Tibial artery (tissue), 4 donors: Measurements from ENCODE around the gene OPHN1.

ENCODE experiments used
- DNase-seq, 2 donors: peaks; one replicate each; pipeline ENCODE4 v3.0.0-alpha.2; 2019
- H3K27ac ChIP-seq, 2 donors: fragments of 200-600 bp; sonication (generic) in 1 of 2; 1 replicate in 1 of 2; 2 replicates in 1 of 2; pipeline ENCODE4 v1.5.1; 2018 to 2019; ENCODE audit warnings: mild to moderate bottlenecking in 1 of 2
- H3K27me3 ChIP-seq, 2 donors: fragments of 200-600 bp; sonication (generic) in 1 of 2; one replicate each; pipeline versions ENCODE4 v1.5.1 to v1.6.0; 2016 to 2019
- H3K36me3 ChIP-seq, 3 donors: fragments of 200-600 bp; sonication (generic) in 2 of 3; one replicate each; pipeline ENCODE4 v1.5.1; 2016 to 2019; ENCODE audit warnings: mild to moderate bottlenecking in 2 of 3
- H3K4me1 ChIP-seq, 4 donors: fragments of 200-600 bp; sonication (generic) in 2 of 4; 1 replicate in 3 of 4; 2 replicates in 1 of 4; pipeline ENCODE4 v1.5.1; 2016 to 2019
- H3K4me3 ChIP-seq, 2 donors: fragments of 200-600 bp; sonication (generic) in 1 of 2; 1 replicate in 1 of 2; 2 replicates in 1 of 2; pipeline ENCODE4 v1.5.1; 2018 to 2019; ENCODE audit warnings: mild to moderate bottlenecking in 2 of 2
- H3K9me3 ChIP-seq, 3 donors: fragments of 200-600 bp; sonication (generic) in 1 of 3; one replicate each; pipeline ENCODE4 v1.5.1; 2016 to 2019
- intact Hi-C: fragments of 100-400 bp; cut with DNase I; formaldehyde crosslinking; loops from one replicate; pipeline ENCODE4 v1.15.0; 2023; ENCODE audit warnings: low total_unique reads
- TF ChIP-seq, protein P1 (sequence below), 2 experiments: fragments of 200-600 bp in 1 of 2; fragments of 450-650 bp in 1 of 2; IDR thresholded peaks; one replicate each; pipeline ENCODE4 v1.5.1; 2017 to 2019; ENCODE audit warnings: antibody characterized with exemption in 2 of 2, mild to moderate bottlenecking in 1 of 2, moderate library complexity in 1 of 2

OPHN1 gene

DNA sequence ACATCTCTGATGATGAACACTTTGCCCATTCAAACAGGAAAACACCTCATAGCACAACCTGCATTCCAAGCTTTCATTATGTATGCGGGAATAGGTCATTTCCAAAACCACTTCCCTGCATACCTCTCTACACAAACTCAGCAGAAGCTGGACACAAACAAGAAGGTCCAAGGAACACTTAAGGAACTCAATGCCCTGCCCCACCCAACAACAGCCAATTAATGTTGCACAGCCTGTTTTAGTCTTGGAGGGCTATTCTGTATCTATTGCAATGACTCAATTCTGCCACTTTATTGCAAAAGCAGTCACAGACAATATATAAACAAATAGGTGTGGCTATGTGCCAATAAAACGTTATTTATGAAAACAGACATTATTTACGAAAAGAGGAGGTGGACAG is 16.7 kb downstream of the OPHN1 start:
- no peaks in the 10 kb centered on the region for H3K9me3 ChIP-seq
- intact Hi-C loops, result no loop called here

DNA sequence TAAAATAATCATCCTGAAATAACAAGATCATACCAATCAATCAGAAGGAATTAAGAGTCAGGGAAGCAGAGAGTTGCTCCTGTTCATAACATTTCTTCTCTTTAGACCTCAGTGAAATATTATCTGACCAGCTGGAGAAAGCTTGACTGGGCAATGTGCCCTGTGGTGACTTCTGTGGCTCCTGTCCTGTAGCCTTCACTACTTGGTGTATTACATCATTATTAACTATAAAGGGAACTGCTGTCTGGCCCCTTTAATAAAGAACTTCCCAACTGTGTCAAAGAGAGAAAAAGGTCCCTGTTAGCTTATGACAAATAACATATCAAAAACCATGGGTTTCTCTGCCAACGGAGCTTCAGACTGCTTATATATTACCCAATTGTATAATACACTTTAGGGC is 18.0 kb downstream of the OPHN1 start:
- TF ChIP-seq, protein P1, sequence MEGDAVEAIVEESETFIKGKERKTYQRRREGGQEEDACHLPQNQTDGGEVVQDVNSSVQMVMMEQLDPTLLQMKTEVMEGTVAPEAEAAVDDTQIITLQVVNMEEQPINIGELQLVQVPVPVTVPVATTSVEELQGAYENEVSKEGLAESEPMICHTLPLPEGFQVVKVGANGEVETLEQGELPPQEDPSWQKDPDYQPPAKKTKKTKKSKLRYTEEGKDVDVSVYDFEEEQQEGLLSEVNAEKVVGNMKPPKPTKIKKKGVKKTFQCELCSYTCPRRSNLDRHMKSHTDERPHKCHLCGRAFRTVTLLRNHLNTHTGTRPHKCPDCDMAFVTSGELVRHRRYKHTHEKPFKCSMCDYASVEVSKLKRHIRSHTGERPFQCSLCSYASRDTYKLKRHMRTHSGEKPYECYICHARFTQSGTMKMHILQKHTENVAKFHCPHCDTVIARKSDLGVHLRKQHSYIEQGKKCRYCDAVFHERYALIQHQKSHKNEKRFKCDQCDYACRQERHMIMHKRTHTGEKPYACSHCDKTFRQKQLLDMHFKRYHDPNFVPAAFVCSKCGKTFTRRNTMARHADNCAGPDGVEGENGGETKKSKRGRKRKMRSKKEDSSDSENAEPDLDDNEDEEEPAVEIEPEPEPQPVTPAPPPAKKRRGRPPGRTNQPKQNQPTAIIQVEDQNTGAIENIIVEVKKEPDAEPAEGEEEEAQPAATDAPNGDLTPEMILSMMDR (IDR thresholded peaks at IDR 0.05), result no peak
- Histone ChIP-seq H3K4me3 (no peak overlapping the region), H3K27me3 (no peaks in the 10 kb centered on the region), H3K4me1 (peaks cover 0 to 5% (median 0%) of the 10 kb centered on the region in 4 donors), H3K9me3 (no peaks in the 10 kb centered on the region), H3K36me3 (no peaks in the 10 kb centered on the region), H3K27ac (no peak overlapping the region)
- DNase-seq, result peak in 1 of 2 donors; percentile 46
- intact Hi-C loops, result no loop called here

More for the DNA sequence above, 16.7 kb downstream of the OPHN1 start:
- no peaks in the 10 kb centered on the region for H3K36me3 ChIP-seq
- TF ChIP-seq, protein P1 (IDR thresholded peaks at IDR 0.05), result no peak
- H3K4me1 ChIP-seq, result peaks cover 0 to 5% (median 0%) of the 10 kb centered on the region in 4 donors
- no peak overlapping the region for H3K27ac ChIP-seq
- H3K4me3 ChIP-seq, result no peak overlapping the region
- DNase-seq, result no peak
- H3K27me3 ChIP-seq, result no peaks in the 10 kb centered on the region

DNA sequence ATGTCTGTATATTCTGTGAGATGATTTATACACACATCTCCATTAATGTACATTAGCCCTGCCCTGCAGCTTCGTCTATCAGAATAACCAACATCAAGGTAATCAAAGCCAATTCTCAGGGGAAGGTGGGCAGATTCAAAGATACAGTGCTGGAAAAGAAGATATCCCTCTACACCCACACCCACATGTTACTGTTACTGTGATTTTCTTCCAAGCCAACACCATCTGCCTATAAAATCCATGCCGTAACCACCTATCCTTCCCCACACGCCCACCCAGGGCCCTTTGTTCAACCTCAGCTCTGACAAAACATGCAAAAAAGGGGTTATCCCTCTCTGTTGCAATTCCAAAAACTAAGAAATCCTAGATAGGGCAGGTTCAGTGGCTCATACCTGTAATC is 20.0 kb downstream of the OPHN1 start:
- H3K27me3 ChIP-seq, result no peaks in the 10 kb centered on the region
- H3K27ac ChIP-seq, result no peak overlapping the region
- TF ChIP-seq, protein P1 (IDR thresholded peaks at IDR 0.05), result no peak
- H3K4me3 ChIP-seq, result no peak overlapping the region
- peaks cover 0 to 3% (median 0%) of the 10 kb centered on the region in 4 donors for H3K4me1 ChIP-seq
- intact Hi-C loops, result no loop called here
- no peak for DNase-seq
- H3K36me3 ChIP-seq, result no peaks in the 10 kb centered on the region
- no peaks in the 10 kb centered on the region for H3K9me3 ChIP-seq

DNA sequence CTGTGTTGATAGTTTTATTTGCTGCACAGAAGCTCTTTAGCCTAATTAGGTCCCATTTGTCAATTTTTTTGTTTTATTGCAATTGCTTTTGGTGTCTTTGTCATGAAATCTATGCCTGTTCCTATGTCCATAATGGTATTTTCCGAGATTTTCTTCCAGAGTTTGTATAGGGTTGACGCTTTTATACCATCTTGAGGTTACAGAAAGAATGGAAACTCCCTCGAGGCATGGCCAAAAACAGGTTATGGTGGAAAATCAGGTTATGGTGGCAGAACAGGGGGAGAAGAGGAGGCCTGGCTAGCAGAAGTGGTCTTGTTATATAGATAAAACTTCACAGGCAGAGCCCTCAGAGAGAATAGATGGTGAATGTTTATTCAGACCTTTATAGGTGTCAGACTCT is 21.6 kb downstream of the OPHN1 start:
- TF ChIP-seq, protein P1 (IDR thresholded peaks at IDR 0.05), result no peak
- intact Hi-C loops, result no loop called here
- H3K36me3 ChIP-seq, result no peaks in the 10 kb centered on the region
- no peak for DNase-seq
- H3K27ac ChIP-seq, result no peak overlapping the region
- H3K27me3 ChIP-seq, result no peaks in the 10 kb centered on the region
- no peaks in the 10 kb centered on the region for H3K4me1 ChIP-seq
- no peaks in the 10 kb centered on the region for H3K9me3 ChIP-seq
- H3K4me3 ChIP-seq, result no peak overlapping the region

DNA sequence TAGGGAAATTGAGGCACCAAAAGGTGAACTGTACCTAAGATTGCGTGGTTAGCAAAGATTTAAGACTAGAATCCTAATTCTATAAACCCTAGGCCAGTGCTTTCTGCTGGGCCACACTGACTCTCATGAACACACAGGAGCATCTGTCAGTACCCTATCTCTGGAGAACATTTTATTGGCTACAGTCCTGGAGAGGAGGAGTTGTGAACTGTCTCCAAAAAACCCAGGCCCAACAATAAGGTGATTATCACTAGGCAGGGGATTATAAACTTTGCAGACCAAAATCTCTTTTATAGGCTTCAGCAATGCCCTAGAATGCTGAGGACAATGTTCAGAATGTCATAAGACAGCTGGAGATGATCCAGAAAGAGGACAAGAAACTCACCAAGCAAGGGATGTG is 24.1 kb downstream of the OPHN1 start:
- Histone ChIP-seq H3K27ac (no peak overlapping the region), H3K9me3 (no peaks in the 10 kb centered on the region), H3K4me3 (no peak overlapping the region), H3K4me1 (no peaks in the 10 kb centered on the region), H3K36me3 (no peaks in the 10 kb centered on the region), H3K27me3 (no peaks in the 10 kb centered on the region)
- intact Hi-C loops, result no loop called here
- TF ChIP-seq, protein P1 (IDR thresholded peaks at IDR 0.05), result no peak
- no peak for DNase-seq

DNA sequence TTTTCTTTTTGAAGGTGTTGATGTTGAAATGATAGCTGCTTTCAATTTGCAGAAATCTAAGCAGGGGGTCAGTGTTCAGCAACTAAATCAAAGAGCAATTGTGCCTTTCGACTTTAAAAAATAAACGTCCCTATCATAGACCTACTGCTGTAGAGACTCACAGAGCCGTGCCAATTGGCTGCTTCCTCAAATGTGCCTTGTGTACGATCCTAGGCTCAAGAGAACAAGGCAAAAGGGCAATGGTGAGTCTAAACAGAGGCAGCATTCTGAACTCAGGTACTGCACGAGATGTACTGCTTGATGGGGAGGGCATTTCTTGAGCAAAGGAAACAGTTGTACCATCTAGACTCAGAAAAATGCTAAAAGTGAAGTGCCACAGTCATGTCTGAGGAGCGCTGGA is 29.8 kb downstream of the OPHN1 start:
- H3K36me3 ChIP-seq, result no peaks in the 10 kb centered on the region
- no peaks in the 10 kb centered on the region for H3K4me1 ChIP-seq
- no peaks in the 10 kb centered on the region for H3K27me3 ChIP-seq
- H3K27ac ChIP-seq, result no peak overlapping the region
- H3K9me3 ChIP-seq, result no peaks in the 10 kb centered on the region
- intact Hi-C loops, result no loop called here
- no peak for DNase-seq
- TF ChIP-seq, protein P1 (IDR thresholded peaks at IDR 0.05), result no peak
- no peak overlapping the region for H3K4me3 ChIP-seq
